C4-2B (cell line): ENCODE data around the gene SLC1A2.
A peak's percentile ranks its signal among the peaks of the same experiment; 100 is the strongest.

Source experiments
- H3K27ac ChIP-seq: fragments of 450-650 bp; 2 replicates; pipeline ENCODE4 v1.5.1; 2017
- ZFX ChIP-seq: fragments of 450-650 bp; IDR thresholded peaks from 2 replicates; pipeline ENCODE4 v1.6.1; 2017
- TF ChIP-seq, protein P1 (sequence below): fragments of 450-650 bp; conservative IDR thresholded peaks from 2 replicates; pipeline ENCODE4 v1.5.1; 2017; ENCODE audit warnings: mild to moderate bottlenecking

Gene SLC1A2

GRCh38 chr11:35307221-35307621, 112.1 kb downstream of the SLC1A2 start:
- H3K27ac ChIP-seq: no peak overlapping the region
- TF ChIP-seq, protein P1, sequence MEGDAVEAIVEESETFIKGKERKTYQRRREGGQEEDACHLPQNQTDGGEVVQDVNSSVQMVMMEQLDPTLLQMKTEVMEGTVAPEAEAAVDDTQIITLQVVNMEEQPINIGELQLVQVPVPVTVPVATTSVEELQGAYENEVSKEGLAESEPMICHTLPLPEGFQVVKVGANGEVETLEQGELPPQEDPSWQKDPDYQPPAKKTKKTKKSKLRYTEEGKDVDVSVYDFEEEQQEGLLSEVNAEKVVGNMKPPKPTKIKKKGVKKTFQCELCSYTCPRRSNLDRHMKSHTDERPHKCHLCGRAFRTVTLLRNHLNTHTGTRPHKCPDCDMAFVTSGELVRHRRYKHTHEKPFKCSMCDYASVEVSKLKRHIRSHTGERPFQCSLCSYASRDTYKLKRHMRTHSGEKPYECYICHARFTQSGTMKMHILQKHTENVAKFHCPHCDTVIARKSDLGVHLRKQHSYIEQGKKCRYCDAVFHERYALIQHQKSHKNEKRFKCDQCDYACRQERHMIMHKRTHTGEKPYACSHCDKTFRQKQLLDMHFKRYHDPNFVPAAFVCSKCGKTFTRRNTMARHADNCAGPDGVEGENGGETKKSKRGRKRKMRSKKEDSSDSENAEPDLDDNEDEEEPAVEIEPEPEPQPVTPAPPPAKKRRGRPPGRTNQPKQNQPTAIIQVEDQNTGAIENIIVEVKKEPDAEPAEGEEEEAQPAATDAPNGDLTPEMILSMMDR: no peak
- TF ChIP-seq ZFX: no peak

DNA sequence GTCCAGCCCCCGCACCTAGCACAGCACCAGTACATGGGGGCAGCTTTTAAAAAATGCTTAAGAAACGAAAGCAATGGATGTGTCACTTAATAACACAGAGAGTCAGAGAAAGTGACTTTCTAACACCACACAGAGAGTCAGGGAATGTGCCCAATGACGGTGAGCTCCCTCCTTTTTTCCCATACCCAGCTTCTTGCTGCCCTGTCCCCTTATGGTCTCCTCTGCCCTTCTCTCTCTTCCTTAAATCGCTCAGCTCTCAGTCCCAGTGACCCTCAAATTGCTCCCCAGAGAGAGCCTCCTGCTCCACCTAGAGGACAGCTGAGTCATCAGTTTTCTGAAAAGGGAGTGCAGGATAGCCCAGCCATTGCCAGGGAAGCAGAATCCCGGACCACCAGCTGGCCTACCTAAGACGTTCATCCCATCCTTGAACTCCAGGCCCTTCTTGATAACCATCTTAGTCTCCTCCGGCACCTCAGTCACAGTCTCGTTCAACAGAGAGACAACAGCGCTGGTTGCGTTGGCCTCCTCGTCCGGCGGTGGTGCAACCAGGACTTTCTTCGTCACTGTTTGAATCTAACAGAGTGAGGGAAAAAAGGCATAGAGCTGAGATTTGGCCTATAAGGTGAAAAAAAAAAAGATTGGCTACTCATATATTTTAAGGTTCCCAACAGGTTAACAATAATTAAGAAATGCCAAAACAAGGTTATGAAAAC, 113.5 kb downstream of the SLC1A2 start:
- no peak for TF ChIP-seq ZFX
- TF ChIP-seq, protein P1: peak; percentile 46
- peak overlapping the region; percentile 88 for H3K27ac ChIP-seq

DNA sequence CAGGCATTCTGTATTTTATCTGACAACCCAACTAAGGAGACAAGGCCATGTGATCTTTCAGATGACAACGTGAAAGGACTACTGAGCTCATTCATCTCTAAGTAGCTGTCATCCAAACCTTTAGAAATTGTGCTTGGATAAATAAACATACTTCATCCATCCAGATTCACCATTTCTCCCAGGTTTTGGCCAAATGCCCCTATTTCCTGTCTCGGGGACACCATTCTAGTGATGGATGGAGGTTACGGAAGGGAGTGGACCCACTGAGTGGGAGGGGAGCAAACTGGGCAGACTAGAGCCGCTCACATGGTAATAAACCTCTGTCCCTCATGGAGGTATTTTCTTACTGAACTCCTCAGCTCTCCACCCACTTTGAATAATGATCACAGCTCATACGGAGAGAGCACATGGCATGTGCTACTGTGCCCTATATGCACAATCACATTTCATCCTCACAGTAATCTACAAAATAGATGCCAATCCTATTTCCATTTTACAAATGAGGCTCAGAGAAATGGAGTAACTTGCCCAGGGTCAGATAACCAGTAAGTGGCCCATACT, 114.4 kb downstream of the SLC1A2 start:
- no peak for TF ChIP-seq ZFX
- TF ChIP-seq, protein P1: no peak
- H3K27ac ChIP-seq: peak overlapping the region; percentile 88

GRCh38 chr11:35304386-35304775, 115.0 kb downstream of the SLC1A2 start:
- H3K27ac ChIP-seq: peak overlapping the region; percentile 88

DNA sequence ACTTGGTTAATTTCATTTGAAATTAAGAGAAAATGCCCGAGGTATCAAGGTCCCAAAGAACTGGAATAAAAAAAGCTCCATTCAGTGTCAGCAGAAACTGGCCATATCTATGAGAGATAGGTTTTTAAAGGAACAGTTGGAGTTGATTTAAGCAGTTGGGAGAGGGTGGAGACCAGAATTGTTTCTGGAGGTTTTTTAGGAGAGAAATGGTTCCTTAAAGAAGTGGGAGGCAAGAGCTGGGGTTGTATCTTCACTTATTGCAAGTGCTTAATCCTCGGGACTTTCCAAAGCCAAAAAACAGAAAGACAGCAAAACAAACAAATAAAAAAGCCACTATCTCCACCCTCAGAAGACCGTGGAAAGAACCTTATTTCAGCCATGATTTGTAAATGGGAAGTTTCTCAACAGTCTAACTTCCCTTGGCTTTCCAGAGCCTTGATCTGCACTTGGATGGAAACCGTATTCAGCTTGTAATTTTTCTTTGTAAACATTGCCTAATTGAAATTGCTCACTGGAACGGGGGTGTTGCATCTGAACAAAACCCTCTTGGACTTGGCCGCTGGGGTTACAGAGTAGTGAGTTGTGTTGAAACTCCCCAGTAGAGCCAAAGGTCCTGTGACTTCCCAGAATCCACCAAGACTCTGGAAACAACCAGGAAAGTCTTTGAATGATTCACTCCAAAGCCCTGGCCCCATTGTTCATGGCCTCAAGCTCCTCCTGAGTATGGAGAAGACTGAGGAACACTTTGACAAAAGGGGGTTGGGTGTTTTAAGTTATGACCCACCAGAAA, 115.6 kb downstream of the SLC1A2 start:
- no peak for TF ChIP-seq ZFX
- TF ChIP-seq, protein P1: no peak
- H3K27ac ChIP-seq: peak overlapping the region; percentile 88

More at GRCh38 chr11:35304386-35304775, 115.0 kb downstream of the SLC1A2 start:
- no peak for TF ChIP-seq ZFX
- TF ChIP-seq, protein P1: no peak

DNA sequence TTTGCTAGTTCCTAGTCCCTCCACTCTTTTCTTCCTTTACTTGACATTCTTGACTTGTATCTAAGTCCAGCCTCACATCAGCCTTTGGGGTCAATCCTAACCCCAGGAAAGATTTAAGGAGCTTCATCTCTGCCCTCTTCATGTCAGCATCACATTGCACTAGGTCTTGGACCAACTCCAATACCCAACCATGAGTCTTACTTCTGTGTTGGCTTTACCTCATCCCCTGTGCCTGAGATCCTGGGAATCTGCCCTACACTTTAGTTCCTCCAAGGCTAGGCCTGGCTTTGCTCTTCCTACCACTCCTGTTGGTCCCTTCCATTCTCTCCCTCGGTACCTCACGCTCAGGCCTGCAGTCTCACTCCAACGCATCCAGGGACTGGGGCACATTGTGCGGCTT, 117.0 kb downstream of the SLC1A2 start:
- H3K27ac ChIP-seq: peak overlapping the region; percentile 10; the same call in 1 of the 2 replicates
- TF ChIP-seq, protein P1: no peak
- TF ChIP-seq ZFX: no peak

- TF ChIP-seq, protein P1: no peak
- no peak for TF ChIP-seq ZFX
- H3K27ac ChIP-seq: no peak overlapping the region
Measured at GRCh38 chr11:35298369-35298768, 121.0 kb downstream of the SLC1A2 start.
